OCI-LY7 (cell line): ENCODE results near the gene EEF2K. TPM values are rescaled to one million over a fixed set of nuclear protein-coding genes. Genes with fewer than 3 reads are reported as not detected.

ENCODE experiments used
- BruUV-seq: library from RNA; stranded (reverse); fragments of 400-500 nt; replicated peaks from 2 replicates; lab custom pipeline; 2021; lab: Mats Ljungman, UMichigan
- CTCF ChIA-PET: fragments of 300-600 bp; sonication (Branson Sonifier 250); formaldehyde crosslinking; loops from one replicate; lab custom pipeline; 2022; ENCODE audit warnings: antibody characterized with exemption; ENCODE audit not compliant: unreplicated experiment; lab: Charles Lee
- POLR2A ChIA-PET: fragments of 300-600 bp; sonication (Branson Sonifier 250); formaldehyde crosslinking; loops from one replicate; lab custom pipeline; 2022; ENCODE audit warnings: antibody characterized with exemption; lab: Charles Lee
- DNase-seq: peaks from one replicate; pipeline ENCODE4 v3.0.0-alpha.2; 2015; ENCODE audit warnings: low spot score
- H2AFZ ChIP-seq: fragments of 200-600 bp; sonication (generic), shearing (Covaris generic); 2 replicates; pipeline ENCODE4 v1.6.1; 2014; ENCODE audit warnings: mild to moderate bottlenecking, antibody characterized with exemption, low read length, moderate library complexity
- H3K27ac ChIP-seq: fragments of 200-600 bp; sonication (generic); 2 replicates; pipeline ENCODE4 v1.5.1; 2014; ENCODE audit warnings: mixed run types, low read depth, mild to moderate bottlenecking, moderate library complexity, low read length, inconsistent platforms; ENCODE audit not compliant: poor library complexity, severe bottlenecking
- H3K36me3 ChIP-seq: fragments of 200-600 bp; sonication (generic); 2 replicates; pipeline ENCODE4 v1.6.1; 2014; ENCODE audit warnings: mild to moderate bottlenecking, antibody characterized with exemption, low read length, moderate library complexity, mixed read lengths; ENCODE audit not compliant: insufficient read depth
- H3K4me1 ChIP-seq: fragments of 200-600 bp; sonication (generic); 2 replicates; pipeline ENCODE4 v1.5.1; 2014; ENCODE audit warnings: mild to moderate bottlenecking, low read length; ENCODE audit not compliant: insufficient read depth, poor library complexity, severe bottlenecking
- H3K4me2 ChIP-seq: fragments of 200-600 bp; sonication (generic); 2 replicates; pipeline ENCODE4 v1.6.1; 2014; ENCODE audit warnings: mild to moderate bottlenecking, low read length
- H3K4me3 ChIP-seq: fragments of 200-600 bp; sonication (generic); 2 replicates; pipeline ENCODE4 v1.5.1; 2014; ENCODE audit warnings: mild to moderate bottlenecking, low read depth, low read length; ENCODE audit not compliant: poor library complexity, severe bottlenecking
- H3K79me2 ChIP-seq: fragments of 200-600 bp; sonication (generic); 2 replicates; pipeline ENCODE4 v1.6.1; 2016; ENCODE audit warnings: low read depth, mild to moderate bottlenecking, low read length, moderate library complexity, mixed read lengths; ENCODE audit not compliant: insufficient read depth
- H3K9me2 ChIP-seq: fragments of 200-600 bp; sonication (generic); 2 replicates; pipeline ENCODE4 v1.6.1; 2016; ENCODE audit warnings: mild to moderate bottlenecking, low read length, mixed read lengths; ENCODE audit not compliant: insufficient read depth
- H3K9me3 ChIP-seq: fragments of 200-600 bp; sonication (generic); 2 replicates; pipeline ENCODE4 v1.6.1; 2014; ENCODE audit warnings: mild to moderate bottlenecking, mixed run types, low read length, mixed read lengths
- H4K20me1 ChIP-seq: fragments of 200-600 bp; sonication (generic); 2 replicates; pipeline ENCODE4 v1.6.1; 2014; ENCODE audit warnings: mild to moderate bottlenecking, antibody characterized with exemption, low read length, moderate library complexity, mixed read lengths; ENCODE audit not compliant: insufficient read depth
- CTCF ChIP-seq: fragments of 200-600 bp; sonication (generic); conservative IDR thresholded peaks from 2 replicates; pipeline ENCODE4 v1.5.1; 2014; ENCODE audit warnings: mild to moderate bottlenecking, antibody characterized with exemption, low read length, moderate library complexity, mixed read lengths
- EZH2phosphoT487 ChIP-seq: fragments of 200-600 bp; sonication (generic); IDR thresholded peaks from 2 replicates; pipeline ENCODE4 v1.6.1; 2018; ENCODE audit warnings: low read depth, borderline replicate concordance, mild to moderate bottlenecking, mixed run types, antibody characterized with exemption, low read length, moderate library complexity, mixed read lengths
- intact Hi-C: fragments of 100-400 bp; cut with micrococcal nuclease; formaldehyde crosslinking; loops from one replicate; pipeline ENCODE4 v1.10.0; 2022; ENCODE audit not compliant: unreplicated experiment
- total RNA-seq, 2 experiments: library from RNA; depleted of rRNA in 1 of 2; stranded (reverse); fragments of >200 nt in 1 of 2; shearing (Covaris generic) in 1 of 2; gene quantifications; 2 replicates each; pipeline ENCODE4 v1.2.3, GENCODE V29; 2014 to 2022

Gene EEF2K
- total RNA-seq, 2 experiments from 2014 or later = 23.8 to 42.3 TPM

GRCh38 chr16:22235839-22236745 is 30.0 kb downstream of the EEF2K start:
- Histone ChIP-seq H3K9me2 (no peaks in the 10 kb centered on the region), H2AFZ (no peak overlapping the region), H3K27ac (no peak overlapping the region), H3K4me3 (no peak overlapping the region), H3K9me3 (no peaks in the 10 kb centered on the region), H3K79me2 (peaks cover 5% of the 10 kb centered on the region; the same call in 1 of the 2 replicates), H3K4me2 (no peak overlapping the region), H4K20me1 (no peaks in the 10 kb centered on the region), H3K36me3 (peaks cover 69% of the 10 kb centered on the region), H3K4me1 (peaks cover 12% of the 10 kb centered on the region)
- ChIA-PET POLR2A (interaction anchor here (0.6 kb wide), 2 partner anchors 14 to 30 kb away, joined by 3 read pairs; partner anchors contain the start of gene EEF2K), CTCF (no interaction called here)
- BruUV-seq = no TSS peak
- no peak for DNase-seq
- intact Hi-C loops = no loop called here
- TF ChIP-seq CTCF (no peak), EZH2phosphoT487 (no peak)

GRCh38 chr16:22239131-22239805 is 33.2 kb downstream of the EEF2K start:
- H3K27ac ChIP-seq = no peak overlapping the region
- H3K4me2 ChIP-seq = no peak overlapping the region
- ChIA-PET POLR2A (no interaction called here), CTCF (no interaction called here)
- H3K9me3 ChIP-seq = no peaks in the 10 kb centered on the region
- DNase-seq = no peak
- no TSS peak for BruUV-seq
- intact Hi-C loops = no loop called here
- TF ChIP-seq EZH2phosphoT487 = no peak
- TF ChIP-seq CTCF = no peak
- H3K79me2 ChIP-seq = peaks cover 5% of the 10 kb centered on the region; the same call in 1 of the 2 replicates
- no peaks in the 10 kb centered on the region for H3K9me2 ChIP-seq
- no peaks in the 10 kb centered on the region for H4K20me1 ChIP-seq
- H3K4me3 ChIP-seq = no peak overlapping the region
- no peak overlapping the region for H2AFZ ChIP-seq
- peaks cover 16% of the 10 kb centered on the region for H3K4me1 ChIP-seq
- H3K36me3 ChIP-seq = peaks cover 47% of the 10 kb centered on the region
